CMK (cell line): ENCODE data around the gene TEKT1.
"Not testable (repeated sequence)": the region's sequence is repeated elsewhere in the genome, so short reads cannot be mapped to it uniquely, and the experiment has no call there.

Experiments used
- DNase-seq: peaks from one replicate; pipeline ENCODE4 v3.0.0-alpha.2; 2010; ENCODE audit warnings: low read depth

The TEKT1 gene

GRCh38 chr17:6831661-6832263 lies at the start of gene TEKT1:
TSS of gene TEKT1 (minus strand) at chr17:6831729. CDS start at chr17:6830376, 1,353 bp downstream.
- no peak for DNase-seq

GRCh38 chr17:6879221-6879975 lies 47.9 kb upstream of the TEKT1 start:
- not testable (repeated sequence) for DNase-seq

- not testable (repeated sequence) for DNase-seq
These were observed 43.7 kb upstream of the TEKT1 start for GRCh38 chr17:6875276-6875675.

- DNase-seq: no peak
These were observed 41.4 kb upstream of the TEKT1 start for GRCh38 chr17:6872936-6873335.

GRCh38 chr17:6870841-6871240 lies 39.3 kb upstream of the TEKT1 start:
- no peak for DNase-seq

GRCh38 chr17:6868582-6868981 lies 37.1 kb upstream of the TEKT1 start:
- DNase-seq: no peak

GRCh38 chr17:6867849-6868248 lies 36.3 kb upstream of the TEKT1 start:
- no peak for DNase-seq

- no peak for DNase-seq
These were observed 31.3 kb upstream of the TEKT1 start for GRCh38 chr17:6862825-6863224.

- DNase-seq: no peak
These were observed 30.6 kb upstream of the TEKT1 start for GRCh38 chr17:6862122-6862521.

GRCh38 chr17:6857904-6858303 lies 26.4 kb upstream of the TEKT1 start:
- DNase-seq: no peak

GRCh38 chr17:6857336-6857735 lies 25.8 kb upstream of the TEKT1 start:
- DNase-seq: no peak

- DNase-seq: no peak
These were observed 24.5 kb upstream of the TEKT1 start for GRCh38 chr17:6856051-6856450.

- no peak for DNase-seq
These were observed 22.4 kb upstream of the TEKT1 start for GRCh38 chr17:6853764-6854442.

GRCh38 chr17:6848545-6849179 lies 17.1 kb upstream of the TEKT1 start:
- DNase-seq: not testable (repeated sequence)

- not testable (repeated sequence) for DNase-seq
These were observed 14.6 kb upstream of the TEKT1 start for GRCh38 chr17:6846138-6846537.

GRCh38 chr17:6844406-6844805 lies 12.9 kb upstream of the TEKT1 start:
- DNase-seq: not testable (repeated sequence)

GRCh38 chr17:6843241-6843880 lies 11.8 kb upstream of the TEKT1 start:
- DNase-seq: no peak

GRCh38 chr17:6841769-6842168 lies 10.2 kb upstream of the TEKT1 start:
- DNase-seq: not testable (repeated sequence)

GRCh38 chr17:6830383-6830986 lies 1.0 kb downstream of the TEKT1 start:
- no peak for DNase-seq

- no peak for DNase-seq
These were observed 8.5 kb downstream of the TEKT1 start for GRCh38 chr17:6823011-6823442.

- no peak for DNase-seq
These were observed 12.6 kb downstream of the TEKT1 start for GRCh38 chr17:6818938-6819337.

GRCh38 chr17:6816368-6816767 lies 15.2 kb downstream of the TEKT1 start:
- not testable (repeated sequence) for DNase-seq
